A172 (cell line): ENCODE measurements around the gene DHRS12. TPM values are rescaled to one million over a fixed set of nuclear protein-coding genes. Genes with fewer than 3 reads are reported as not detected.

Experiments used
- DNase-seq: peaks from one replicate; pipeline ENCODE4 v3.0.0-alpha.2; 2015; ENCODE audit warnings: low spot score
- total RNA-seq: library from RNA; depleted of rRNA; stranded (reverse); fragments of >200 nt; shearing (Covaris generic); gene quantifications from 2 replicates; pipeline ENCODE4 v1.2.3, GENCODE V29; 2014

The DHRS12 gene
- total RNA-seq, 1 experiment from 2014 or later: 3.1 TPM

- no peak for DNase-seq
Measured at GRCh38 chr13:51807041-51807440, 3.1 kb upstream of the DHRS12 start.

- DNase-seq: no peak
Measured at GRCh38 chr13:51806566-51806965, 2.6 kb upstream of the DHRS12 start.

GRCh38 chr13:51805925-51806324 lies 2.0 kb upstream of the DHRS12 start:
- DNase-seq: no peak

- DNase-seq: no peak
Measured at GRCh38 chr13:51805313-51805712, 1.4 kb upstream of the DHRS12 start.

- no peak for DNase-seq
Measured at GRCh38 chr13:51804295-51805172, 571 bp upstream of the DHRS12 start.

- DNase-seq: no peak
Measured at GRCh38 chr13:51802631-51803418, 1.1 kb downstream of the DHRS12 start.

- DNase-seq: peak; percentile 48
Measured at GRCh38 chr13:51801631-51802099, 2.3 kb downstream of the DHRS12 start.

- DNase-seq: no peak
Measured at GRCh38 chr13:51800486-51800885, 3.5 kb downstream of the DHRS12 start.

- DNase-seq: no peak
Measured at GRCh38 chr13:51799261-51799660, 4.7 kb downstream of the DHRS12 start.

GRCh38 chr13:51797664-51798488 lies 6.1 kb downstream of the DHRS12 start:
- DNase-seq: peak; percentile 68

- no peak for DNase-seq
Measured at GRCh38 chr13:51796546-51796945, 7.4 kb downstream of the DHRS12 start.

- DNase-seq: no peak
Measured at GRCh38 chr13:51795419-51795818, 8.5 kb downstream of the DHRS12 start.

- DNase-seq: no peak
Measured at GRCh38 chr13:51794964-51795363, 9.0 kb downstream of the DHRS12 start.

- peak; percentile 82 for DNase-seq
Measured at GRCh38 chr13:51793570-51794271, 10.2 kb downstream of the DHRS12 start.

GRCh38 chr13:51786425-51787265 lies 17.3 kb downstream of the DHRS12 start:
- DNase-seq: no peak

- peak; percentile 45 for DNase-seq
Measured at GRCh38 chr13:51785712-51786424, 18.1 kb downstream of the DHRS12 start.

- DNase-seq: no peak
Measured at GRCh38 chr13:51784097-51784496, 19.9 kb downstream of the DHRS12 start.

GRCh38 chr13:51783428-51784094 lies 20.4 kb downstream of the DHRS12 start:
- no peak for DNase-seq
